ENCODE measurements around the gene RCSD1.

DNA sequence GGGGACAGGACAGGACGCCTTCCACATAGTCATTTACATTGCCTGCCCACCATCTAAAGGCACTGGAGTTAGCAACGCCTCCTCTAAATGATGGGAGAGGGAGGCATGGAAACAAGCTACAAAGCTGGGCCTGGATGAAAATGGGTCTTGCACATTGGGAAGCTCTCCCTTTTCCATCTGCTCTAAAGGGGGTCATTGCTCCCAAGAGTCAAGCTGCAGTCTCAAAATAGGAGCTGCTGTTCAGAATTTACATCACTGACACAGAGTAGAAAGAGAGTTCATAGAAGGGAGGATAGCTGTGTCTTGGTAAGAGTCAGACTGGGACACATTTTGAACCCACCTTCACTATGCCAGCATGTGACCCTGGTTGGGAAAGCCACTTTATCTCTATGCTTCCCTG, 26.6 kb downstream of the RCSD1 start:
- TF ChIP-seq TAF1 (IDR thresholded peaks at IDR 0.05; ENCODE audit: low read depth) = no peak
- TF ChIP-seq, protein P1, sequence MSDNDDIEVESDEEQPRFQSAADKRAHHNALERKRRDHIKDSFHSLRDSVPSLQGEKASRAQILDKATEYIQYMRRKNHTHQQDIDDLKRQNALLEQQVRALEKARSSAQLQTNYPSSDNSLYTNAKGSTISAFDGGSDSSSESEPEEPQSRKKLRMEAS (IDR thresholded peaks at IDR 0.05) = no peak
- no peak for TF ChIP-seq NFIC (IDR thresholded peaks at IDR 0.05)
- no peak for TF ChIP-seq CEBPB (IDR thresholded peaks at IDR 0.05)
- no peak for TF ChIP-seq EP300 (IDR thresholded peaks at IDR 0.05; ENCODE audit: borderline replicate concordance)
- TF ChIP-seq RAD21 (IDR thresholded peaks at IDR 0.05; ENCODE audit: low read depth) = no peak
- no peak for TF ChIP-seq TCF12 (IDR thresholded peaks at IDR 0.05; ENCODE audit: low read depth)
- TF ChIP-seq, protein P2, sequence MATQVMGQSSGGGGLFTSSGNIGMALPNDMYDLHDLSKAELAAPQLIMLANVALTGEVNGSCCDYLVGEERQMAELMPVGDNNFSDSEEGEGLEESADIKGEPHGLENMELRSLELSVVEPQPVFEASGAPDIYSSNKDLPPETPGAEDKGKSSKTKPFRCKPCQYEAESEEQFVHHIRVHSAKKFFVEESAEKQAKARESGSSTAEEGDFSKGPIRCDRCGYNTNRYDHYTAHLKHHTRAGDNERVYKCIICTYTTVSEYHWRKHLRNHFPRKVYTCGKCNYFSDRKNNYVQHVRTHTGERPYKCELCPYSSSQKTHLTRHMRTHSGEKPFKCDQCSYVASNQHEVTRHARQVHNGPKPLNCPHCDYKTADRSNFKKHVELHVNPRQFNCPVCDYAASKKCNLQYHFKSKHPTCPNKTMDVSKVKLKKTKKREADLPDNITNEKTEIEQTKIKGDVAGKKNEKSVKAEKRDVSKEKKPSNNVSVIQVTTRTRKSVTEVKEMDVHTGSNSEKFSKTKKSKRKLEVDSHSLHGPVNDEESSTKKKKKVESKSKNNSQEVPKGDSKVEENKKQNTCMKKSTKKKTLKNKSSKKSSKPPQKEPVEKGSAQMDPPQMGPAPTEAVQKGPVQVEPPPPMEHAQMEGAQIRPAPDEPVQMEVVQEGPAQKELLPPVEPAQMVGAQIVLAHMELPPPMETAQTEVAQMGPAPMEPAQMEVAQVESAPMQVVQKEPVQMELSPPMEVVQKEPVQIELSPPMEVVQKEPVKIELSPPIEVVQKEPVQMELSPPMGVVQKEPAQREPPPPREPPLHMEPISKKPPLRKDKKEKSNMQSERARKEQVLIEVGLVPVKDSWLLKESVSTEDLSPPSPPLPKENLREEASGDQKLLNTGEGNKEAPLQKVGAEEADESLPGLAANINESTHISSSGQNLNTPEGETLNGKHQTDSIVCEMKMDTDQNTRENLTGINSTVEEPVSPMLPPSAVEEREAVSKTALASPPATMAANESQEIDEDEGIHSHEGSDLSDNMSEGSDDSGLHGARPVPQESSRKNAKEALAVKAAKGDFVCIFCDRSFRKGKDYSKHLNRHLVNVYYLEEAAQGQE (IDR thresholded peaks at IDR 0.05; ENCODE audit: low read depth) = no peak
- TF ChIP-seq ZBTB7A (IDR thresholded peaks at IDR 0.05; ENCODE audit: low read depth) = no peak
- TF ChIP-seq YY1 (IDR thresholded peaks at IDR 0.05; ENCODE audit: low read depth) = no peak
- no peak for TF ChIP-seq CREB1 (IDR thresholded peaks at IDR 0.05; ENCODE audit: low read depth)
- TF ChIP-seq, protein P3, sequence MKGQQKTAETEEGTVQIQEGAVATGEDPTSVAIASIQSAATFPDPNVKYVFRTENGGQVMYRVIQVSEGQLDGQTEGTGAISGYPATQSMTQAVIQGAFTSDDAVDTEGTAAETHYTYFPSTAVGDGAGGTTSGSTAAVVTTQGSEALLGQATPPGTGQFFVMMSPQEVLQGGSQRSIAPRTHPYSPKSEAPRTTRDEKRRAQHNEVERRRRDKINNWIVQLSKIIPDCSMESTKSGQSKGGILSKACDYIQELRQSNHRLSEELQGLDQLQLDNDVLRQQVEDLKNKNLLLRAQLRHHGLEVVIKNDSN (IDR thresholded peaks at IDR 0.05) = no peak
- TF ChIP-seq EGR1 (IDR thresholded peaks at IDR 0.05) = no peak
